ENCODE measurements around the gene EXOC4.

Gene EXOC4

DNA sequence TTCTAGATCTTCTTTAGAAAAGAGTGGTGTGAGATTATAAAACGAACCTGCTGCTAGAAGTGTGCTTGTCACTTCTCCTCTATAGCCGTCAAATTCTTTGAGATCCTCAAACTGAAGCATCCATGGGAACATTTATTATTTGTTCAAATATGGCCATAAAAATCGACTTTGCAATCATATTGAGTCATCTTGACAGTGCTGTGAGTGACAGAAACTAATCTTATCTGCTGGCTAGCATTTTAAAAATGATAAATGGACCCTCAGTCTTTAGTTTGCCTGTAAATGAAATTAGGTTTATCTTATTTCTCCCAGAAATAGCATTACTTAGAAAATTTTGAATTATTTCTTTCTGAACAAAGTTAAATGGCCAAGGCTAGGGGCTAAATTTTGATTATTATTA, 290.8 kb downstream of the EXOC4 start:
- no peak for DNase-seq

DNA sequence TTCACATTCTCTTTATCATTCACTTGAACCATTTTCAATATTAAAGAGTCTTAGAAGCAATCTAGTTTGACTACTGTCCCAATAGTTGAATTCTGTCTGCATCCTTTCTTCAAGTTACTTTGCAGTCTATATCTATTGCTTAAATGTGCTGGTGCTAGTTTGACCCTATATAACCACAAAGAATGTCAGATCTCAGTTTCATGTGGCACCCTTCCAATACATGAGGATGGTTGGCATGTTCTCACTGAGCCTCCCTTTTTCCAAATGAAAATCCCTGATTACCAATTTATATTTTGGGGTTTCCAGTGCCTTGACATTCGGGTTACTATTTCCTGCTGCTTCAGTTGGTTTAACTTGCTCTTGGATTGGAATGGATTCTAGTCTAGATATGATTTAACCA, 292.7 kb downstream of the EXOC4 start:
- no peak for DNase-seq

DNA sequence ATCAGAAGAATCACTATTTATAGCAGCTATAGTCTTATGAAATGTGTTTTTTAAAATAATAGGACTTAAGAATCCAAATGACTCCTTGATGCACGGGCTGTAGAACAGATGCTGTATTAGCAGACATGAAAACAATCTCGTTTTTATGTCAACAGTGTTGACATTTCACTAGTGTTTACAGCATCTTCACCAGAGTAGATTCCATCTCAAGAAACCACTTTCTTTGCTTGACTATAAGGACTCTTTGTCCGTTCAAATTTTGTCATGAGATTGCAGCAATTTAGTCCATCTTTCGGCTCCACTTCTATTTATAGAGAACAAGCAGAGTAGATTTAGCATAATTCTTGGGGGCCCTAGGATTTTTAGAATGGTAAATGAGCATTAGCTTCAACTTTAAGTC, 295.1 kb downstream of the EXOC4 start:
- DNase-seq, result no peak

DNA sequence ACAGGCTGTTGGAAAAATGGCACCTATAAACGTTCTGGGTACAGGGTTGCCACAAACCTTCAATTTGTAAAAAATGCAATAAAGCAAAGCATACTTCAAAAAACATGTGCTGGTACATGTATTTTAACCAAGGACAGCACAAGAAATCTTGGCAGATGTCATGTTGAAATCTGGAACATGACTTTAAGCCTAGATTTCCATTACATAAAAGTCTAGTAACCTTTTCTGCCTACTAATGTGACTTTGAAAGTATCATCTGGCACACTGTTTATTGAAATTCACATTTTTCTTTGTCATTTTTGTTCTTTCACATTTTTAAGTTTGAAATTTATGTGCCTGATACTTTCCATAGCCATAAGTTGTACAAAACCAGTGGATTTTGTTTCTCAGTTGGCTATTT, 296.8 kb downstream of the EXOC4 start:
- DNase-seq, result no peak

DNA sequence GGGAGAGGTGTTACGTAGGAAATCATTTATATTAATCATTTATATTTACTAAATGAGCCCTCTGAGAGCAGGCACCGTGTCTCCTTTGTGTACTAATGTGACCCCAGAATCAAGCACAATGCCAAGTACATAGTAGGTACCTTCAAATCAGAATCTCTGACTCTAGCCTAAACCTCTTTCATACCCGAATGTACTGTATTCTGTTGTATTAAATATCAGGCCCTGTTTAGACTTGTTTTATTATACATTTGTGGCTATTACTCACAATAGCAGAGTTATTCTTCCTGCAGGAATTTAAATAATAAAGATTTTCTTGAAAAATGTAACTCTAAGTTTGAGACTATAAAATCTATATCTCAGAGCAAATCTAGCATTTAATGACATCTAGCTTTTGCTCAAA, 297.3 kb downstream of the EXOC4 start:
- DNase-seq, result no peak

DNA sequence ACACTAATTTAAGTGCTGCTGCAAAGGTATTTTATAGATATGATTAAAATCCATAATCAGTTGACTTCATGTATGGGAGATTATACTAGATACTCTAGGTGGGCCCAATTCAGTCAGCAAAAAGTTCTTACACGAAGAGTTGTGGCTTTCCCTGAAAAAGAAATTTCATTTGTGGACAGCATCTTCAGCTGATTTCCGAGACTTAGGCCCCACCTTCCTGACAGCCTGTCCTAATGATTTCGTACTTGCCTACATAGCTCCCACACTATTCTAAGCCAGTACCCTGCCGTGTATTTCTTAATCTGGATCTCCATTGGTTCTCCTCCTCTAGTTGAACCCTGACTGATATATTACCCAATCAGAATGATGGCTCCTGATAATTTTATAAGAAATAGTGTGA, 297.9 kb downstream of the EXOC4 start:
- DNase-seq, result no peak

DNA sequence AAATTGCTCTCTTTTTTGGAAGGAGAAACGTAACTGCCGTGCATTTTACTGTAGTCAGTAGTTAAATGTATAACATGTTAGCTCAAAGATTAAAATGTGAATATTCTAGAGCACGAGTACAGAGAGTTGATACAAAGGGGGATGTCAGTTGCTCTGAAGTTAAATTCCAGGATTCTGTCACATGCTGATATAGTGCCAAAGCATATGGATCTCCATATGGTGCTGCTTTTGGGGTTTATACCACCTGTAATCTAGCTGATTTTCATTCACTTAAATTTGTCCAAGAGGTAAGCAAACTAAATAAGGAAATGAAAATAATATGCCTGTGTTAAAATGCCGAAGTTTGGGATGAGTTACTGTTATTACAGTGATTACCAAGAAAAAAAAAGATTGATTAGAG, 298.6 kb downstream of the EXOC4 start:
- DNase-seq, result no peak

DNA sequence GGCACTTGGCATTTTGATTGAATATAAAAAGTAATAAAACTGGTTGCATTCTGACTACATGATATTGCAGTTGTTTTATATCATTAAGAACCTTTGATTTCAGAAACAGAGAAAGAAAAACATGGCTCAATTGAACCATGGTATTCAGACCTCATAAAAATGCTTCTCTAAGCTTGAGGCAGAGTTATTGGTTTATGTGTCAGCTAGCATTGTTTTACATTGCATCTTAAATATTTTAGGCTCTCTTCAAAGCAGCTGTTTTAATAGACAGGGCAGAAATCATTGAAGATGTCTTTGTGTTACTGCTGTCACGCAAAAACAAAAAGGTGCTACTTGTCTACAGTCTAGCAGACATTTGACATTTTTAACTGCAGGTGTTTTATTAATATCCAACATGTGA, 299.2 kb downstream of the EXOC4 start:
- no peak for DNase-seq

DNA sequence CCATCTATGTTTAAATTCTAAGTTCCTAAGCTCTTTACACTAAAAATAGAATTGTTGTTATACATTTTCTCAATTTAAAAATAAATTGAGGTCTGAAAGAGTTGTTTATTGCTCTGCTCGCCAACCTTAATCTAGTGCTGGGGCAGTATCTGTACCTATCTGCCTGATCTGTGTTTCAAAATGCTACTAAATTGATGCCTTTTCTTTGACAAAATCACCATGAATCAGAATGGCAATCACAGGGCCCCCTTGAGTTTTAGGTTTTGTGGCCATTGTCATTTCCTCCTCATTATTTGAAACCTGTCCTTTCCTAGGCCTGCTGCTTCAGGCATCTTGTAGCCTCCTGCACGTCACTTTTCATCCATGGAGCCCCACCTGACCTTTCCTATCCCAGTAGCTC, 301.5 kb downstream of the EXOC4 start:
- no peak for DNase-seq

DNA sequence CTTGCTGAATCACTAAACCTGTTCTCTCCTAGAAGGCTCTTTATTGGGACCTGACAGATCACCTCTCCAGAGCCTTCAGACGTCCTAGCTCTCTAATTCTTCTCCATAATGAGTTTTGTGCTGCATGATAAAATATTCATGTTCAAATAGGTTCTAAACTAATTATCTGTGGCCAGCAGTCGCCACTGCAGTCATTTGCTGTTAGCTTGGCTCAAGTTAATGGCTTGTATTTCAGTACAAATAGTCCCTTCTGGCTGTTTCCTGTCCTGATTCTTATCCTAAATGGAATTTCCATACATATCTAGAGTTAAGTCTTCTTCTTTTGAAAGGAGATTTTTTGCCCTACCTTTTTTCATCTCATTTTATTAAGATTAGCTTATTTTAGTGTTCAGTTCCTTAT, 303.2 kb downstream of the EXOC4 start:
- DNase-seq, result no peak

DNA sequence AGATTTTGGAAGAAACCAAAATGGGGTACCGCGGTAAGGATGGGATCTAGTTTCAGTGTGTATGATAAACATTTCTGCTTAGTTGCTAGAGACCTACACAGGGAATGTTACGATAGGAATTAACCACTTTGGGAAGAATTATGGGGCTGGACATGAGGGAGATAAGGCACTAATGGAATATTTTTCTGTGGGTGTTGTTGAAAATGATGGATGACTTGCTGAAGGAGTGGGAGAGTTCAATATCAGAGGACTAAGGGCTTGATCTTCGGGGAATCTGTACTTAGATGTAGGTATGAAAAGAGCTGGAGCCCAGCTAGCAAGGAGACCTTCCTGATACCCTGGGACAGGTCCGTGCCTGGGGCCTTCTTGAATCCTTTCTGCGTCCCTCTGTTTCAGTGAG, 303.7 kb downstream of the EXOC4 start:
- no peak for DNase-seq

DNA sequence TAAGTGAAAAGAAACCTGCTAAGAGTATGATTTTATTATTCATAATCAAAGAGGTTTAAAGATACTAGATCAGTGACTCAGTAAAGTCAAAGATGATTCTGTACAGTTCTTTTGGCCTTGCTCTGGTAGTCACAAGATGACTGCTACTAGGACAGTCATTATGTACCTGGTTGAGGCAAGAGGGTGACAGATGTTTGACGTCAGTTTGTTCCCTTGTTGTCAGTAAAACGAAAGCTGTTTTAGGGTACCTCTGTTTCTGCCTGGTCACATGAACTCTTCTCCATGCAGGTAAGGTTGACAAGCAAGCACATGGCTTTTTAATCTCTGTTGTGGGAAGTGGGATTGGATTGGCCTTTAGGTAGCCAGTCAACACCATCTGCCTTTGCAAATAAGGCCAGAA, 308.0 kb downstream of the EXOC4 start:
- DNase-seq, result no peak

DNA sequence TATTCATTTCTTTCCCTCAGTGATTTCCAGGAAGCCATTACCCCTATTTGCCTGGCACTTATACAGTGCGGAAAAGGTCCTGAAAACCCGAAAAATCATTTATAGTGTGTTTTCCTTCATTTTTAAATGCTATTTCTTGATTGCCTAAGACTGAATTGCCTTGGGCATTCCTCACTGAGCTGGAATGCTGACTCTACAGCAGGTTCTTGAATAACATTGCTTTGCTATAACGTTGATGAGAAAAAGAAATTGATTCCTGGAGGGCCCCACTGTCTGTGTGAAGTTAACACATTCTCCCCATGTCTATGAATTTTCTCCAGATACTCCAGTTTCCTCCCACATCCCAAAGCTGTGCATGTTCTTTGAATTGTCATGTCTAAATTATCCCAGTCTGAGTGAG, 308.5 kb downstream of the EXOC4 start:
- DNase-seq, result no peak

DNA sequence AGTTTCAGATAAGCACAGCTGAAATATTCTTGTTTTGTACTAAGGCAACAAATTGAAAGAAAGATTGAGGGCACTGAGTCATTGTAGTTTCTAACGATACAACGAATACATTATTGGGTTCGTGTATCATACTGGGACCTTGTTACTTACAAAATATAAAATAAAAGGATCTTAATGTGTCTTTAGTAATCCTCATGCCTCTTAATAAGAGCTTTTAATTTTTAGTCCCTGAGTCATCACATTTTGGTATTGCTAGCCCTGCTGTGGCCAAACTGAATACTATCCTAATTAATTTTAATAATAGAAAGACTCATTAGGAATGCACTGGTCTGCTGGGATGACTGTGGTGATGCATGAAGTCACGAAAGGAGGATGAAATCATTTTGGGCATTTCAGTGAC, 309.7 kb downstream of the EXOC4 start:
- DNase-seq, result no peak

DNA sequence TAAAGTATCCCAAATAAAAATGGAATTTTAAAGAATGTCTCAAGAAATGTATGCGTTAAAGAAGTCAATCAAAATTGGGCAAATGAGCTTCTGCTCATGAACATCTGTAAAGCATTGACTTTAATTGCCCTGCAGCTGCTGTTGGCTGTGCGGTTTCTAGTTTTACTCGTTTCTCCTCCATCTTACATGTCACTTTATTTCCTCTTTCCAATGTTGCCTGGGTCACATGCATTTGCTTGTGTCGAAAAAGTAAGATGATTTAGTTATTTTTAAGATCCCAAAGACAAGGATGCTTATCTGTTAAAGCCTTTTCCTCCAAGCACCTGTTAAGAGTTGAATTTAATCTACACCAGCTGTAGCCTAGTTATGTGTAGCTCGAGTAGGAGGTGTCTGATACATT, 310.4 kb downstream of the EXOC4 start:
- DNase-seq, result no peak

DNA sequence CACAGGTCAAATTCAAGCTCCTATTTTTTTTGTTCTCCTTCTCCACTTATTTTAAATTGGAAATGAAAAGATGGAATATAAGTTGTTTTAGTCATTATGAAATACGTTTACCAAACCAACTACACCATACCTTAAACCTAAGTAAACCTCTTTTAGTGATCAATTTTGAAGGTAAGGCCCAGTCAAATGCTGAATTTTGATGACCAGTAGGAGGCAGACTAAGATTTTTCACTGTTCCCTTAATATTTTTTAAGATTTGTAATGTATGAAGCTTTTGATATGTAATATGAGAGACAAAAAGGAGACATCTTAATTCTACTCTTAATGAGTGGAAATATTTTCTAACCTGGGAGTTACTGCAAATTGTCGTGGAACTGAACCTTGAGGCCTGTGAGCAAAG, 311.6 kb downstream of the EXOC4 start:
- no peak for DNase-seq

DNA sequence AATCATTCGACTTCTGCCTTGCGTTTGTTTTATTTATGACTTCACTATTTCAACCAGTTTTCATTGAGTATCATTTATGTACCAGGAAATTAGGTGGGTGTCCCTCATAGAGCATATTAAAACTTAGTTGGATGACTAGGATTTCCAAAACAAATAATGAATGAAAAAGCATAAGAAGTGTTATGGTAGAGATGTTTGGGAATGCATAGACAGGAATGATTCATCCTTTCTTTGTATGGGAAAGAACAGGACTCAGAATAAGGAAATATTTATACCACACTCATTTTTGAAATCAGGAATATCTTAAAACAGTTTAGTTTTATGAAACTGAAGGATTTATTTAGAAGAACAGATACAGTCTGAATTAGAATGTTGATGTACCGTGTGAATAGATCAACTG, 315.7 kb downstream of the EXOC4 start:
- DNase-seq, result no peak

DNA sequence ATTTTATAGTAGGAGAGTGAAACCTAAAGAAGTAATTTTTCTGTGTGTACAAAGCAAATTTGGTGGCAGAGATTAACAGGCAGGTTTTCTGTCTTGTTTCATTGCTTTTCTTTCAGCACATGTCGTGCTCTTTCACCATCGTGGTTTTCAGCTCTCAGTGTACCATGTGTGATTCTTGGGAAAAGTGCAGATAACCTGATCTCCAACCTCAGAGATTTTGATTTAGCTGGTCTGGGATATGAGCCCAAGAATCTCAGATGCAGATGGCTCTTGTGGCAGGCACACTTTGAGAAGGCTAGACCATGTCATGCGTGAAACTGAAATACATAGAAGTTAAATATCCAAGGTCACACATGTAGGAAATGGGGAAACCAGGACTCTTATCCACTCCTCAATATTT, 317.4 kb downstream of the EXOC4 start:
- DNase-seq, result no peak

DNA sequence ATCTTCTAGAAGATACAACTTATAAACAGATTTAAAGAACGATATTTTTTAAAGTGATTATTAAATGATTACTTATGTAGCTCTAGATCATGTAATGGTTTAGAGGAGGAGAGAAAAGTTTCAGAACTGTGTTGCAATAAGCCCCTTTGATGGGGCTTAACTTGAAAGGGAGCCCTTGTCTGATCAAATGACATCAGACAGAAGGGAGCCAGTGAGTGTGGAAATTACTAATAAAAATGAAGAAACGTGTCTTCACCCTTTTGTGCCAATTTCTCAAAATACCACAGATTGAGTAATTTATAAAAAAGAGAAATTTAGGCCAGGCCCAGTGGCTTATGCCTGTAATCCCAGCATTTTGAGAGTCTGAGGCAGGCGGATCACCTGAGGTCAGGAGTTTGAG, 318.2 kb downstream of the EXOC4 start:
- no peak for DNase-seq

DNA sequence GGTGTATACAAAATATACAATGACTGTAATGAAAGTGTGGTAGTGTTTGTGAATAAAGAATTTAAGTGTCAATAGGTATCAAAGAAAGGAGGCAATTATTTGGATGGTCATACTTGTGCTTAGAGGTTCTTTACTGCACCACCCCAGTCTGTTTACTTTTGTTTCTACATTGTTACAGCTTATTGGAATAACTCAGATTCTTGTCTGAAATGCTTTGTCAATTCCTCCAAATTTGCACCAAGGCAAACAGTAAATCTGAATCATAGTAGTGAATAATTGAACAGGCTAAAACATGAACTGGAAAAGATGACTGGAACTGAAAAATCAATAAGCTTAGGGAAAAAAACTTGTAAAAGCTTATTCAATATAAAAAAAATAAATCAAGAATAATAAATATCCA, 319.2 kb downstream of the EXOC4 start:
- no peak for DNase-seq

DNA sequence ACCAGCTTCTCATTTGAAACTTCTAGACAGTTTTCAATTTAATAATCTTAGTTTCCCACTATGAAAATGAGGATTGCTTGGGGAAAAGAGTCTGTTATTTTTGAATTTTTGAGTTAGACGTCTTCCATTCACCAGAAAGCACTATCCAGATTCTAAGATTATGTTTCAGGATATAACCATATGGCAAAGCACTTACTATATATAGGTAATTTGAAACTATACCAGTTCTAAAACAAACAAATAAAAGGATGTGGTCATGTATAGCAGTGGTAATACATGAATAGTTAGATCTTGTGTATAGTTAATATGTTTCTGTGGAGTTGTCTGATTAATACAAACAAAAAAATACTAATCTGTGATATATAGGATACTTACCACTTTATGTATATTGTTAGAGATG, 320.0 kb downstream of the EXOC4 start:
- no peak for DNase-seq

DNA sequence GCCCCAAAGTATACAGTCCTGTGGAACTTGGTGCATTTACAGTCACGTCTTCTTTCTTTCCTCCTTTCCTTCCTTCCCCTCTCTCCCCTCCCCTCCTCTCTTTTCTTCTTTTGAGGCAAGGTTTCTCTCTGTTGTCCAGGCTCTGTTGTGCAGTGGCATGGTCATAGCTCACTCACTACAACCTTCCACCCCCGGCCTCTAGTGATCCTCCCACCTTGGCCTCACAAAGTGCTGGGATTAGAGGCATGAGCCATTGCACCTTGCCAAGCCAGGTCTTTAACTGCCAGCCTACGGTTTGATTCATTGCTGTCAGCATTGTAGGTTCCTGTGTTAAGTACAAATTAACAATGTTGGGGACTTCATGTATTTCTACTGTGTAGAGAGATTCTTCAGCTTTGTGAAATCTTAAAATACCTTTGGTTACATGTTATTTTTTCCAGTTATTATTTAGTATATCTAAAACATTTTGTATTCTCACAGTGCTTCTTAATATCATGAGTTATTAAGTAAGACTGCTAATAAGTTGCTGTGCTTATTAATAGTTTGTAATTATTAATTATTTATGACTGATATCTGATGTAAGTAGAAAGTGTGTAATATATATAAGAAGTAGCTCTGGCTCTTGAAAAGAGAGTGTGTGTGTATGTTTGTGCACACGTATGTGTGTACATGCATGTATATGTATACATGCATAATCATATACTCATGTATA, 320.8 kb downstream of the EXOC4 start:
- DNase-seq, result no peak

DNA sequence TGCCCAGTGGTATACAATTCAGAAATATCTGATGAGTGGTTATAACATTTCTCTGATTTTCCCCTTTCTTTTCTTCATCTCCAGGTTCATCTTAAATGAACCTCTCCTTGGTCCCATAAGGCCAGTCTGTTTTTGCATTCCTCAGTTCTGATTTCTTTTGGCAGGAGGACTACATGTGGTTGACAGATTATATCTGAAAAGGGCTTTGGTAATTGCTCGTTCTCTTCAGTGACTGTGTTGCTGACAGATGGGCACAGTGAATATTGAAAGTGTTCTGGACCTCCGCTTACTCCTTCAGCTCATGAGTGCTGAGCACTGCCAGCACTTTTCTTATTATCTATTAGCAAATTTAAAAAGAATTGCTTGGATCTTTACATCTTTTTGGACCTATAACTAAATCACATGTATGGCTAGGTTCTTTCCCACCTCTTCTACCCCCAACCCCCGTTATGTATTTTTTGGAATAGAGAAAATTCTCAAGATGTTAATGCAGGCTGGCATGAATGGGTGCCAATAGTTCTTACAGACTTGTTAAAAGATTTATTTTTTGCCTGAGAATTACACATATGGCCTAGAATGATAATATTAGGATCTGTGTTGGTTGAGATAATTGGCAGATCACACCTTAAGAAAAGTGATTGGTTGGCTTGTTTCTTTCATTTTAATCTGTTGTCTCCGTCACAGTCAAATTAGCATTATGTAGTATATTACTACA, 323.0 kb downstream of the EXOC4 start:
- no peak for DNase-seq

DNA sequence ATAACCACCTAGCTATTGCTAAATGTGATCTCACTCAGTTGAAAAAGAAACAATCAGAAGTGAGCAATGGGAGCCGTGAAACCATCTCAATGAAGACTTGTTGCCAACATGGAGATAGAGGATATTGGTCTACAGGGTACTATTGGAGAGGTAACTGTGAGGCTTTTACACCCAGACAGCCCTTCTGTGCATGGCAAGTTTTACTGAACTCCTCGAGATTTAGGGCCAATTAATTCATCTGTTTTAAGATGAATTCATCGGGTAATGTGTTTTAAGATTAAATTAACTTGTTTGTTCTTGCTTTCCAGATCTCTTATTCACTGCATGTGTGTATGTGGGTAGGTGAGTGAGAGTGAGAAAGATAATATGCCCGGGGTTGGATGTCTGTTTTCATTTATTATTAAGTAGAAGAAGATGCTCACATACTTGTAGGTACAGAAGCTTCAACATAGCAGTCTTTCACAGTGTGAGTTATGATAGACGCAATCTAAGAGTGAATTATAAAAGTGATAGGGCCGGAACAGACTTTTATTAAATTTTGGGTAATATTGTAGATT, 323.8 kb downstream of the EXOC4 start:
- DNase-seq, result no peak

Measured in SIG-M5 (cell line).